Measurements from ENCODE around the gene OARD1.
"Not testable (repeated sequence)": the region's sequence is repeated elsewhere in the genome, so short reads cannot be mapped to it uniquely, and the experiment has no call there.

Gene OARD1

DNA sequence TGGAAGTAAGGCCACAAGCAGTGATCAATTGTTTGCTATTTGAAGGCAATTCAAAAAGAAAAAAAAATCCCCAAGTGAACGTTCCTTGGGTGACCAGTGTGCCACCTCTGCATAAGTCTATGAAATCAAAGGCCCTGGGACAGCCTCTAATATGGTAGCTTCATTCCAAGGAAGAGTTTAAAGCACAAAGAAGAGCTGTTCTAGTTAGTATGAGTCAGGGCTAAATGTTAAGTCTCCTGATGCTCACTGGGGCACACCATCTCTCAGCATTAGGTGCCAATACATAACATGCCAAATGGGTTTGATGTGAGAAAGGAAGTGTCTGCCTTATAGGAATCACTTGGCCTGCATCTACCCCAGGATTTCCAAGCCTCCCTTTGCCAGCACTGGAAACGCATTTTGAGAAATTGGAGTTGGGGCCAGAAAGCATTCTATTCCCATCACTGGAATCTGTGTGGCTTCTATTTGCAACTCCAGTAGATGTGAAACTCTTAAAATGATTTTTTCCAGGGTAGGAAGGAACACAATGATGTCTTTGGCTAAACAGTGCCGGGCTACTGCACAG, 46.1 kb downstream of the OARD1 start:
- DNase-seq (ENCODE audit: low read depth): no peak

GRCh38 chr6:41023114-41023513, 49.0 kb downstream of the OARD1 start:
- no peak for DNase-seq (ENCODE audit: low read depth)

DNA sequence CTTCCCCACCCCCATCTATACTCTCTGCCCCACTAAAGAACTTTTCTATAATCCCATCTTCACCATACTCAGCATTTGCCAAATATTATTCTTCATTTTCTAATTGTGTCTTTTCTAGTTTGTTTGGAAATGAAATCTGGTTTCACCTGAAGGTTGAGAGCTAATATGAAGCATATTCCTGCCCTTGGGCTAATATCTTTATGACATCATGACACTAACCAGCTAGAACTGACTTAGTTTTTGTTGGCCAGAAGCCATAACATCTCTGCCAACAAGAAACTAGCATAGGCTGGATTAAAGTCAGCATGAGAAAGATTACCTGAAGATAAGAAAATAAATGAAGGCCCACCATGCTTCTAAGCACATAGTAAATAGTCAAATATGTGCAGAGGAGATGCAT, 49.9 kb downstream of the OARD1 start:
- DNase-seq (ENCODE audit: low read depth): no peak

- no peak for DNase-seq (ENCODE audit: low read depth)
Observed at GRCh38 chr6:41021832-41022231, 50.3 kb downstream of the OARD1 start.

- DNase-seq (ENCODE audit: low read depth): no peak
Observed at GRCh38 chr6:41017663-41018062, 54.5 kb downstream of the OARD1 start.

GRCh38 chr6:41015860-41016259, 56.3 kb downstream of the OARD1 start:
- not testable (repeated sequence) for DNase-seq (ENCODE audit: low read depth)

DNA sequence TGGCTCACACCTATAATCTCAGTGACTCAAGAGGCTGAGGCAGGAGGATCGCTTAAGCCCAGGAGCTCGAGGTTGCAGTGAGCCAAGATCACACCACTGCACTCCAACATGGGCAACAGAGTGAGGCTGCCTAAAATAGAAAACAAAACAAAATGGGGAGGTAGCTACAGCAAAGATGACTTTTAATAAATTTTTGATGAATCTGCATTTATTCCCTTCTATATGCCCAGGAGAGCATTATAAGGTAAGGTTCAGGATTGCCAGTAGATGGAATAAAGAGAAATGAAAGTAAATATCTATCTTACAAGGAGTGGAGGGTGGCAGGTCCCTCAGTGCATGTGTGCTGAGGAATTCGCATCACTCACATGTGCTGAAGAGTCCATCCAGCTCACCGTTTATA, 57.4 kb downstream of the OARD1 start:
- DNase-seq (ENCODE audit: low read depth): no peak

Measured in activated gamma-delta T cell treated with anti-CD3 and anti-CD28 coated beads, Interleukin-2, amount 50 U/mL, for 16 hours (primary cell).